ENCODE measurements around the gene ADGRF3. TPM values are rescaled to one million over a fixed set of nuclear protein-coding genes. Genes with fewer than 3 reads are reported as not detected.
A peak's percentile ranks its signal among the peaks of the same experiment; 100 is the strongest.

ADGRF3 gene
- total and polyA plus RNA-seq, 2 experiments from 2014 or later: 0.24 TPM; not detected in 1

DNA sequence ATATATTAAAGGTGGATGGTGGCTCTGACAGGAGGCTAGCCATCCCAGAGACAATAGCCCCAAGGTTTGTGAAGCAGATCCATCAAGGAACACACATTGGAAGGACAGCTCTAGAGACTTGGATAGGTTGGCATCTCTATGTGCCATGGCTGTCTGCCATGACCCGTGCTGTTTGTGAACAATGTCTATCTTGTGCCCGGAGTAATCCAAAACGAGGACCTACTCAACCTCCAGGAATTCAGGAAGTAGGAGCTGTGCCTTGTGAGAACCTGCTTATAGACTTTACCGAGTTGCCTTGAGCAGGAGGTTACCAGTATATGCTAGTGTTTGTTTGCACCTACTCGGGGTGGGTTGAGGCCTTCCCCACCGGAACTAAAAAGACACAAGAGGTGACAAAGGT lies 43.7 kb downstream of the ADGRF3 start:
- H3K9me3 ChIP-seq (ENCODE audit: low read depth): no peaks in the 10 kb centered on the region
- no peak overlapping the region for H3K4me3 ChIP-seq
- DNase-seq: peak; percentile 20
- no peak overlapping the region for H3K4me2 ChIP-seq (ENCODE audit: unreplicated experiment)
- peaks cover 14% of the 10 kb centered on the region for H3K4me1 ChIP-seq (ENCODE audit: insufficient read depth)
- in situ Hi-C loops (cut with MboI): no loop called here
- no peak overlapping the region for H3K9ac ChIP-seq
- no peak overlapping the region for H2AFZ ChIP-seq
- TF ChIP-seq EZH2 (IDR thresholded peaks at IDR 0.05; ENCODE audit: insufficient read depth, poor library complexity, severe bottlenecking): no peak
- no peak for TF ChIP-seq EZH2phosphoT487 (IDR thresholded peaks at IDR 0.05; ENCODE audit: insufficient read depth, low read depth)
- H3K27ac ChIP-seq: no peak overlapping the region
- no peaks in the 10 kb centered on the region for H4K20me1 ChIP-seq (ENCODE audit: insufficient read depth)
- no peaks in the 10 kb centered on the region for H3K27me3 ChIP-seq (replicated peaks; ENCODE audit: insufficient read depth)
- peaks cover 11% of the 10 kb centered on the region for H3F3A ChIP-seq (ENCODE audit: insufficient read depth)
- H3K36me3 ChIP-seq (ENCODE audit: low read depth): no peaks in the 10 kb centered on the region
- H3K9me2 ChIP-seq (ENCODE audit: insufficient read depth): no peaks in the 10 kb centered on the region
- H3K79me2 ChIP-seq (ENCODE audit: insufficient read depth): no peaks in the 10 kb centered on the region
- WGBS, 2 experiments (ENCODE audit: low coverage in 1 of 2, low lambda C conversion rate in 2 of 2, missing lambda C conversion rate in 2 of 2): 70% methylated on average over 6 of the region's 6 CpGs

DNA sequence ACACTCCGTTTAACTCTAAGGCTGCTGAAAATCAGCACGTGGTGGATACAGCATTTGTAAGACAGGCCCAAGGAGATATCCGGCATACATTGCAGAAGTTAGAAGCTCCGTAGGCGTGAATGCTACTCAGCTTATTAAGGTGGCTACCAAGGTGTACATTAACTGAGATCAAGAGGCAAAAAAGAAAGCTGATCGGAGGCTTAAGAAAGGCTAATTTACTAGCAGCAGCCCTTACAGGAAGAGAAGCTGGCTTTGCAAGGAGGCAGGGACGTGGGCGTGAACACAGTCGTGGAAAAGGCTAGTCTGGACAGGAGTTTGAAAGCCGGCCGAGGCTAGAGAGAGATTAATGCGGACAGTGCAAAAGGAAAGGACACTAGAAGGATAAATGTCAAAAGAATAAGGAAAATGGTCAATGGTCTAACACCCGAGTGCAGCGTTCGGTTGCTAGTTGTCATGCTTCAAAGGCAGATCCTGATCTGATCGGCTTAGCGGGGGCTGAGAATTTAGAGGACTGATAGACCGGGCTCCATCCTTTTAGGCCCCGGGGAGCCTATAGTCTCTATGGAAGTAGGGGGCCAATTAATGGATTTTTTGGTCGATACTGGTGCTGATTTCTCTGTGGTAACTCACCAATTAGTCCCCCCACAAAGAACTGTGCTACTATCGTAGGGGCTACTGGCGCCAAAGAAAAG lies 46.2 kb downstream of the ADGRF3 start:
- Histone ChIP-seq H3K4me1 (ENCODE audit: insufficient read depth) (peaks cover 14% of the 10 kb centered on the region), H3K9me2 (ENCODE audit: insufficient read depth) (no peaks in the 10 kb centered on the region), H3K9me3 (ENCODE audit: low read depth) (no peaks in the 10 kb centered on the region), H4K20me1 (ENCODE audit: insufficient read depth) (no peaks in the 10 kb centered on the region), H3K36me3 (ENCODE audit: low read depth) (no peaks in the 10 kb centered on the region), H2AFZ (peak overlapping the region; percentile 99), H3K27me3 (replicated peaks; ENCODE audit: insufficient read depth) (no peaks in the 10 kb centered on the region), H3K79me2 (ENCODE audit: insufficient read depth) (no peaks in the 10 kb centered on the region), H3F3A (ENCODE audit: insufficient read depth) (peaks cover 11% of the 10 kb centered on the region), H3K4me3 (peak overlapping the region; percentile 82), H3K4me2 (ENCODE audit: unreplicated experiment) (peak overlapping the region; percentile 93), H3K27ac (peak overlapping the region; percentile 81), H3K9ac (peak overlapping the region; percentile 85)
- peak; percentile 75 for DNase-seq
- no peak for TF ChIP-seq EZH2 (IDR thresholded peaks at IDR 0.05; ENCODE audit: insufficient read depth, poor library complexity, severe bottlenecking)
- no peak for TF ChIP-seq EZH2phosphoT487 (IDR thresholded peaks at IDR 0.05; ENCODE audit: insufficient read depth, low read depth)
- WGBS, 2 experiments (ENCODE audit: low coverage in 1 of 2, low lambda C conversion rate in 2 of 2, missing lambda C conversion rate in 2 of 2): 32% methylated on average over 22 of the region's 22 CpGs
- in situ Hi-C loops (cut with MboI): no loop called here

DNA sequence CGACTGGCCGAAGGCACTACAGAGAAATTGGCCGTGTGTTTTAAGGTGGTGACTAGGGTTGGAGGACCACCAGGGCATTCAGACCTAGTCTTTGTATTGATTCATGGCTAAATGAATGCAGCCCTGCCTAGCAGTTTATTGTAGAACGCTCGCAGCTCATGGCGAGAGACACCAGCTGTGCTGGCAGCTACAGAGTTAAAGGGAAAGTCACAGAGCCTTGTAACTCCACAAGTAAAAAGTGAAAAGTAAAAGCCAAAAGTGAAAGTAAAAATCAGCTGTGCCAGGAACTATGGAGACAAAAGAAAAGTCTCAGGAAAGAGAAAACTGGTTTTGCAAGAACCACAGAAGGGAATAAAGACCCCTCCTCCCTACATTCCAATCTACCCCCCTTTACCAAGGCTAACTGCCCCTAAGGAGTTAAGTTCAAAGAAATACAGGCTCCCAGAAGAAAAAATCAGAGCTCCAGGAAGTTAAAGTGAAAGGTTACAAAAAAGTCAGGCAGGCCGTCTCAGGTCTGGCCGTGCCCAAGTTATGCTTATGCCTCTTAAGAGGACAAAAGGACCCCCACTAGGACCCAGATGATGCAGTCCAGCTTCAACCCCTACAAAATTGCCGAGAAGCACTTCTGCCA lies 47.0 kb downstream of the ADGRF3 start:
- peak overlapping the region; percentile 85 for H3K9ac ChIP-seq
- WGBS, 2 experiments (ENCODE audit: low coverage in 1 of 2, low lambda C conversion rate in 2 of 2, missing lambda C conversion rate in 2 of 2): 2% methylated on average over 9 of the region's 9 CpGs
- peak; percentile 75 for DNase-seq
- peaks cover 11% of the 10 kb centered on the region for H3F3A ChIP-seq (ENCODE audit: insufficient read depth)
- in situ Hi-C loops (cut with MboI): no loop called here
- peaks cover 14% of the 10 kb centered on the region for H3K4me1 ChIP-seq (ENCODE audit: insufficient read depth)
- peak overlapping the region; percentile 81 for H3K27ac ChIP-seq
- H3K9me3 ChIP-seq (ENCODE audit: low read depth): no peaks in the 10 kb centered on the region
- no peaks in the 10 kb centered on the region for H3K27me3 ChIP-seq (replicated peaks; ENCODE audit: insufficient read depth)
- no peak for TF ChIP-seq EZH2 (IDR thresholded peaks at IDR 0.05; ENCODE audit: insufficient read depth, poor library complexity, severe bottlenecking)
- TF ChIP-seq EZH2phosphoT487 (IDR thresholded peaks at IDR 0.05; ENCODE audit: insufficient read depth, low read depth): no peak
- H3K9me2 ChIP-seq (ENCODE audit: insufficient read depth): no peaks in the 10 kb centered on the region
- H3K79me2 ChIP-seq (ENCODE audit: insufficient read depth): no peaks in the 10 kb centered on the region
- H3K36me3 ChIP-seq (ENCODE audit: low read depth): no peaks in the 10 kb centered on the region
- H4K20me1 ChIP-seq (ENCODE audit: insufficient read depth): no peaks in the 10 kb centered on the region
- H2AFZ ChIP-seq: peak overlapping the region; percentile 99
- H3K4me3 ChIP-seq: peak overlapping the region; percentile 82
- peak overlapping the region; percentile 93 for H3K4me2 ChIP-seq (ENCODE audit: unreplicated experiment)

DNA sequence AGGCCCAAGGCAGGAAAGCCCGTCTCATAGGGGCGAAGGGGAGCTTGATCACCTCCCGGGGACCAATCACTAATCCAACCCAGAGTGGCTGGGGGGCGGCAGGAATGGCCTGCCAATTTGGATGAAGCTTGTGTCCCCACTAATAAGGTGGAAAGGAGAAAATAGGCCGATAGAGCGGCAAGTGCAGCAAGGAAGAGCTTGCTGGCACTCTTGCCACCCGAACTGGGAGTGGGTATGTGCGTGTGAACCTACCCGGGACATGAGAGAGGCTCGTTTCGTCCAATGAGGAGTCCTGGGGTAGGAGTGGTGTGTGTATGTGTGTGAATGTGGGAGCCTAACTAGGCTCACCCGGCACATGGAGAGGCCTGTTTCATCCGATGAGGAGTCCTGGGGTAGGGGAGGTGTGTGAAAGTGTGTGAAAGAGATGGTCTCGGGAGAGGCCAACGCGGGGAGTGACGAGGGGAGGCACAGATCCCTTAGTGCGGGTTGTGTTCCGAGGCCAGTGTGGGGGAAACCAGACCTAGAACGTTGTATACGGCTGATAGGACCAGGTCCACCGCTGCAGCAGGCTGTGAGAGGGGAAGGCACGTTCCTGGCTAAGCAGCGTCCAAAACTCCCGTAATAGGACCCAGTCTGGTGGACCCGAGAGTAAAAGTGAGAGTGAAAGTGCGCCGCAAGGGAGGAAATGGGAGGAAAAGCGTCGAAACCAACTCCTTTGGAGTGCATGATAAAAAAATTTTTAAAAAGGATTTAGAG lies 47.8 kb downstream of the ADGRF3 start:
- Histone ChIP-seq H3K4me3 (peak overlapping the region; percentile 82), H3K9me3 (ENCODE audit: low read depth) (no peaks in the 10 kb centered on the region), H3K27me3 (replicated peaks; ENCODE audit: insufficient read depth) (no peaks in the 10 kb centered on the region), H3F3A (ENCODE audit: insufficient read depth) (peaks cover 11% of the 10 kb centered on the region), H3K79me2 (ENCODE audit: insufficient read depth) (no peaks in the 10 kb centered on the region), H3K27ac (peak overlapping the region; percentile 81), H3K9ac (peak overlapping the region; percentile 85), H2AFZ (peak overlapping the region; percentile 99), H3K4me2 (ENCODE audit: unreplicated experiment) (peak overlapping the region; percentile 93), H3K9me2 (ENCODE audit: insufficient read depth) (no peaks in the 10 kb centered on the region), H3K36me3 (ENCODE audit: low read depth) (no peaks in the 10 kb centered on the region), H3K4me1 (ENCODE audit: insufficient read depth) (peaks cover 14% of the 10 kb centered on the region), H4K20me1 (ENCODE audit: insufficient read depth) (no peaks in the 10 kb centered on the region)
- TF ChIP-seq EZH2 (IDR thresholded peaks at IDR 0.05; ENCODE audit: insufficient read depth, poor library complexity, severe bottlenecking): no peak
- TF ChIP-seq EZH2phosphoT487 (IDR thresholded peaks at IDR 0.05; ENCODE audit: insufficient read depth, low read depth): no peak
- 2 to 3% methylated on average over 30 of the region's 30 CpGs for WGBS, 2 experiments (ENCODE audit: low coverage in 1 of 2, low lambda C conversion rate in 2 of 2, missing lambda C conversion rate in 2 of 2)
- in situ Hi-C loops (cut with MboI): no loop called here
- peak; percentile 81 for DNase-seq

Measured in GM23248 (cell line).